GM19372 (cell line): ENCODE measurements around the gene CIROP.
"Not testable (repeated sequence)": the region's sequence is repeated elsewhere in the genome, so short reads cannot be mapped to it uniquely, and the experiment has no call there.

Source experiments
- ATAC-seq: cut with Tn5 transposase; IDR thresholded peaks from one replicate; pipeline ENCODE4 v1.9.1; 2021; ENCODE audit warnings: mild to moderate bottlenecking, low read depth, moderate library complexity; ENCODE audit not compliant: unreplicated experiment

CIROP gene

GRCh38 chr14:23115039-23115731, 10.4 kb upstream of the CIROP start:
- ATAC-seq, result no peak

DNA sequence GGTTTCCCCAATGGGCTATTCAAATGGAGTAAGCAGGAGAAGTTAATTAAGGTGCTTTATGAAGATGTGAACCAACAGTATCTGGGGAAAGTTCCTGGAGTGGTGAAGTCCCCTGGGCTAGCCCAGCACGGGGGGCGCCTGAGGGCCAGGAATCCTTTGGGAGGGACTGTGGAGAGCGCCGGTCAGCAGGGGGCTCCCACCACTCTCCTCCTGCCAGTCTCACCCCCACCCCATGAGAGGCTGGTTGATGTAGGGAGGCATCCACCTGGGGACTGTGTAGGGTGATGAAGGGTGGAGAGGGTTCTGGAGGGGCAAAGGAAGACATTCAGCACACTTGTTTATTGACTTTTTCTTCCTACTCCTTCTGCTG, 9.9 kb upstream of the CIROP start:
- ATAC-seq, result no peak

- ATAC-seq, result no peak
Observed at GRCh38 chr14:23114120-23114458, 9.3 kb upstream of the CIROP start.

GRCh38 chr14:23113431-23114119, 8.8 kb upstream of the CIROP start:
- no peak for ATAC-seq

DNA sequence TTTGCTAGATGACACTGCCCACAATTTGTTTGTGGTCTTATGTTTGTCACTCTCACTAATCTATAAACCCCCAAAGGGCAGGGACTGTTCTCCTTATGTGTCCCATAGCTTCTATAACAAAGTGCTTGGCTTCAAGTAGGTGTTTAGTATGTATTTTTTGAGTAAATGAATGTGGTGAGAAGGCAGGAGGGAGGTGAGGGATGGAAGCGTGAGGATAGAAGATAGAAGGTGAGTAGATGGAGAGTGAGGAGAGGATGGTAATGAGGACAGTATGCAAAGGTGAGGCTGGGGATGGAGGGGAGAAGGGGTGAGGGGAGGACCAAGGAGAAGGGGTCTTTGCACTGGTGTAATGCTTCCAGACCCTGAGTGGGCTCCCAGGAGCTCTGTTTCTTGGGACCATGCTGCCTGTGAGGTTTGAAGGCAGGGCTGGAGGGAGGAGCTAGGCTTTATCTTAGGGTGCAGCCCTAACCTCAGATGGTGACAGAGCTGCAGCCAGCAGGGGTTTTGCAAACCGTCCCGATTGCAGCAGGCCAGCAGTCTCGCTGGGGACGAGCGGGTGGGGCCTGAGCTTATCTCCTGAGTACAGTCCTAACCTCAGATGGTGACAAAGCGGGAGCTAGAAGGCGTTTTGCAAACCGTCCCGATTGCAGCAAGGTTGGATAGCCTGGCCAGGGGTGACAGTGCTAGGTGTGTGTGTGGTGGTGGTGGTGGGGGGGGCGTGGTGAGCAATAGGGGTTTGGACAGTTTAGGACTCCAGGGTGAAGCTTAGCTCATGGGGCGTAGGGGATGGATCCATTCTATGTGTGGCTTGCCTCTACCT, 7.8 kb upstream of the CIROP start:
- ATAC-seq, result no peak

DNA sequence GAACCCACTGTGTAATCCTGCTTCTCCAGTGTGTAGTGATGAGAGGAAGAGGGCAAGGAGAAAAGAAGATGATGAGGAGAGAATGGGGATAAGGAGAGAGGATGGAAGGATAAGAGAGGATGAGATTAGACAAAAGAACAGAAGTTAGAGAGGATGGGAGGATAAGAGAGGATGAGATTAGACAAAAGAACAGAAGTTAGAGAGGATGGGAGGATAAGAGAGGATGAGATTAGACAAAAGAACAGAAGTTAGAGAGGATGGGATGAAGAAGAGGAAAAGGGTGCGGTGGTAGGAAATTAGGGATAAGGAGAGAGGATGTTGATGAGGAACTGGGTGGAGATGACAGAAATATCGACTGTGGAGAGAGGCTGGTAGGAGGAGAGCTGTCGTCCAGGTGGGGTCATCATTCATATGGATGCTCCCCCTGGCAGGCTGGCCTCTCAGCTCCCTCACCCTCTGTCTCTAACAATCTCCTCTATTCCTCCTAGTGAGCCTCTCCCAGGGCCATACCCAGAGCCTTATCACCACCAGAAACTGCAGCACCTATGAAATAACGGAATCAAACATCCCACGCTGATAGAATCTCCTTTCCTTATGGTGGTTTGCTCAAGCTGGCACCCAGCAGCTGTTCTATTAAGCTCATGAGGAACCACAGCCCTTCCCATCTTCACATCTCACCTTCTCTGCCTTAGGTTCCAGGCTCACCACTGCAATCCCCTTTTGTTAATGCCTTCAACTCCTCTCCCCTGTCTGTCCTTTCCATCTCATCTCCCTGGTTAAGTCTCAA, 6.0 kb upstream of the CIROP start:
- no peak for ATAC-seq

GRCh38 chr14:23109769-23110168, 5.0 kb upstream of the CIROP start:
- ATAC-seq, result no peak

DNA sequence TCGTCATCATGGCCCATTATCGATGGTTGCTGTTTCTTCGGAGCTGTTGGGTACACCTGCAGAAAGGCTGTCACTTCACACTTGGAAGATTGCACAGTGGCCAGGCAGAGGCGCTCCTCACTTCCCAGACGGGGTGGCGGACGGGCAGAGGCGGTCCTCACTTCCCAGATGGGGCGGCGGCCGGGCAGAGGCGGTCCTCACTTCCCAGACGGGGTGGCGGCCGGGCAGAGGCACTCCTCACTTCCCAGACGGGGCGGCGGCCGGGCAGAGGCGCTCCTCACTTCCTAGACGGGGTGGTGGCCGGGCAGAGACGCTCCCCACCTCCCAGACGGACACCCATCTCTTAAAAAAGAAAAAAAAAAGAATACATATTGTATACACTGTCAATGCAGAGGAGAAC, 3.4 kb upstream of the CIROP start:
- ATAC-seq, result not testable (repeated sequence)

DNA sequence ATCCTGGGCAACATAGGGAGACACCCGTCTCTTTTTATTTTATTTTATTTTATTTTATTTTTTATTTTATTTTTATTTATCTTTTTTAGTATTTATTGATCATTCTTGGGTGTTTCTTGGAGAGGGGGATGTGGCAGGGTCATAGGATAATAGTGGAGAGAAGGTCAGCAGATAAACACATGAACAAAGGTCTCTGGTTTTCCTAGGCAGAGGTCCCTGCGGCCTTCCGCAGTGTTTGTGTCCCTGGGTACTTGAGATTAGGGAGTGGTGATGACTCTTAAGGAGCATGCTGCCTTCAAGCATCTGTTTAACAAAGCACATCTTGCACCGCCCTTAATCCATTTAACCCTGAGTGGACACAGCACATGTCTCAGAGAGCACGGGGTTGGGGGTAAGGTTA, 2.8 kb upstream of the CIROP start:
- ATAC-seq, result not testable (repeated sequence)

GRCh38 chr14:23106747-23107045, 1.9 kb upstream of the CIROP start:
- no peak for ATAC-seq

GRCh38 chr14:23105348-23105824, 597 bp upstream of the CIROP start:
- ATAC-seq, result no peak

DNA sequence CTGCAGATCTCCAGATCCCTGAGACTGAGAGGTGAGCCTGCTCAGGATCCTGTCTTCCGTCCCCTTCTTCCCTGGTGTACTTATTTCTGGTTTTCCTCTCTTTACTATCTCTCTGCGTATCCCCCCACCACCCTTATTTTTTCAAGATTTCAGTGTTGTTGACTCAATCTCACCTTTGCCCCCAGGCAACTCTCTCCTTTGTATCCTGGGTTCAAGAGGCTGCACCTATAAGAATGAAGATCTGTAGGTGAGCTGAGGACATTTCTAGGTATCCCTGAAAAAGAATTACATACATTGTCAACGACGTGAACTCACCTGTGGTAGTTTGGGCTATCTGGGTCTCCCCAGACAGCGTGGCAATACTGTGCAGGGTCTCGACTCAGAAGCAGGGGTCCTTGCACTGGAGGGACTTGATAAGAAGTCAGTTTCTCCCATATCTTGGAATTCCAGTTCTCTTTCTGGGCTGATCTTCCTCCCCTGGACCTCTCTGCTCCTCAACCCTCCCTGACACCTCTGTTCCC, 659 bp downstream of the CIROP start:
- no peak for ATAC-seq

DNA sequence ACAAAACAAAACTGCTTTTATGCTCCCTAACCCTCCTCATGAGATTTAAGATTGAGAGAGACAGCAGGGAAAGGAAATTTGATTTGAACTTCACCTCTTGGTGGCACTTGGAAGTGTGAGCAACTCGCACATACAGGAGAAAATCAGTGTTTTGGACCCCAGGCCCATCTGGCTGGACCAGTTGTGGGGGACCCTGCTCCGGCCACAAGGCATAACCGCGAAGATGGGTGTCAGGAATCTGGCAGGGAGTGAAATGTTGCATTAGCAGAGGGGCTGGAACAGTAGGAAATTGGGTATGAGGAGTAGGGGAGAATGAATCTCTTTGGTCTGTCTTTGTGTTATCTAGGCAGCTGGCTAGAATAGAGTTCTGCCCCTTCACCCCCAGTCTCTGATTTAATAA, 1.2 kb downstream of the CIROP start:
- ATAC-seq, result no peak

DNA sequence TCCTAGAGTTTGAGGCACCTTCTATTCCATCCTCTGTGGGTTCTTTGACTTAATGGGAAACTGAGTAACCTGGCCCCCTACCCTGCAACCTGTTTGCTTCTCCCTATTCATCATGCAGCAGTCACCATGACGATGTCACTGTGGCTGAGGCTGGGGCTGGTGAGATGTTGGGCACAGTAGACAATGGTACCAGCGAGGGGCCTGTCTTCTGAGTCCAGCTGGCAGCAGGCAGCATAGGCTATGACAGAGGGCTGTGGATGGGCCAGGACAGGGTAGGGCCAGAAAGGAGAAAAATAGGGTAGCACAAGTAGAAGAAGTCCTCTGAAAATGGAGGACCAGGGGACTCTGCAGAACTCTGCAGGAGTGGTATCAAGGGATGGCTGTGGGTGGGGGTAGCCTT, 2.0 kb downstream of the CIROP start:
- no peak for ATAC-seq

- ATAC-seq, result no peak
Observed at GRCh38 chr14:23101986-23102625, 2.7 kb downstream of the CIROP start.

- ATAC-seq, result no peak
Observed at GRCh38 chr14:23101213-23101970, 3.4 kb downstream of the CIROP start.

DNA sequence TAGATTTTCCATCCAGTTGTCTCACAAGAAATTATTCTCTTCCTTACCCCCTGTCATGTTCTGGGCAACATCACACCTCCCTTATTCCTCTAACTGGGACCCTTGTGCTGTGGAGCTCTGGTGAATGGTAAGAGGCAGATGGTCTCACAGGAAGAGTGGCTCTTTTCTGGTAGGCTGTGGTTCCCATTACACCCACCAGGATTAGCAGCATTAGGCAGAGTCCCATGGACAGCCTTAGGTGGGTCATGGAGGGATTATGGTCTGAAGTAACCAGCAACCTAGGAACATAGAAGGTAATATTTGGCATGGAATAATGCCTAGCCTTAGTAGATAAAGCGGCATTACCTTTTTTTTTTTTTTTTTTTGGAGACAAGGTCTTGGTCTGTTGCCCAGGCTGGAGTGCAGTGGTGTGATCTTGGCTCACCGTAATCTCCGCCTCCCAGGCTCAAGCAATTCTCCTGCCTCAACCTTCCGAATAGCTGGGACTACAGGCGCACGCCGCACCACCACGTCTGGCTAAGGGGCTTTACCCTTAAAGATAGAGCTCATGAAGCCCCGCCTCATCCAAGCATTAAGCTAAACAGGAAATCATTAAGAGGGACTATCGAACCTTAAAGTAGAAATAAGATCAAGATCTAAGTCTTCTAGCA, 5.5 kb downstream of the CIROP start:
- no peak for ATAC-seq

GRCh38 chr14:23097786-23098185, 7.0 kb downstream of the CIROP start:
- no peak for ATAC-seq
